Activated CD4-positive, CD25-positive, alpha-beta regulatory T cell (primary cell): Measurements from ENCODE around the gene GP1BB.

Experiments used
- DNase-seq, 4 experiments: peaks; one replicate each; lab custom pipeline; 2025; lab: John Stamatoyannopoulos, UW

GP1BB gene

GRCh38 chr22:19766511-19767426 lies 43.4 kb downstream of the GP1BB start:
- DNase-seq, result peak in 2 of 4 experiments; percentile 11 to 25

- no peak for DNase-seq
Measured at GRCh38 chr22:19767427-19768341, 44.3 kb downstream of the GP1BB start.

DNA sequence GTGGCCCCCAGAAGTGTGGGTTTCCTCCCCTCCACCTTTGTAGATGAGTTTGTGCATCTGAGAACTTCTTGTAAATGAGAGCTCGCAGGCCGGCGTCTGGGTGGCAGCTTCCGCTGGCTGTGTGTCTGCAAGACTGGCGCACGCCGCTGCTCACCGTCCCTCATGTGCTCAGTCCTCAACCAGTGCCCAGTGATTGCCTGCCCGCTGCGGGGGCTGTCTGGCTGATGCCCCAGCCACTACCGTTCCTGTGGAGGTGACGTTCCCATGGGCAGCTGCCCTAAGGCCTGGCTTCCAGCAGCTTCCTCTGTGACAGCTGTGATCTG lies 46.0 kb downstream of the GP1BB start:
- no peak for DNase-seq

GRCh38 chr22:19770349-19771220 lies 47.2 kb downstream of the GP1BB start:
- no peak for DNase-seq

DNA sequence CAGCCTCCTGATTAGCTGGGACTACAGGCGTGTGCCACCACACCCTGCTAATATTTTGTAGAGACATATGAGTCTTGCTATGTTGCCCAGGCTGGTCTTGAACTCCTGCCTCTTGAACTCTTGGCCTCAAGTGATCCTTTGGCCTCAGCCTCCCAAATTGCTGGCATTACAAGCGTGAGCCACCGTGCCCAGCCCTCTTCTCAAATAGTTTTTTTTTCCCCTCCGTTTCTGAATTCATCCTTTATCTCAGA lies 49.0 kb downstream of the GP1BB start:
- DNase-seq, result no peak

DNA sequence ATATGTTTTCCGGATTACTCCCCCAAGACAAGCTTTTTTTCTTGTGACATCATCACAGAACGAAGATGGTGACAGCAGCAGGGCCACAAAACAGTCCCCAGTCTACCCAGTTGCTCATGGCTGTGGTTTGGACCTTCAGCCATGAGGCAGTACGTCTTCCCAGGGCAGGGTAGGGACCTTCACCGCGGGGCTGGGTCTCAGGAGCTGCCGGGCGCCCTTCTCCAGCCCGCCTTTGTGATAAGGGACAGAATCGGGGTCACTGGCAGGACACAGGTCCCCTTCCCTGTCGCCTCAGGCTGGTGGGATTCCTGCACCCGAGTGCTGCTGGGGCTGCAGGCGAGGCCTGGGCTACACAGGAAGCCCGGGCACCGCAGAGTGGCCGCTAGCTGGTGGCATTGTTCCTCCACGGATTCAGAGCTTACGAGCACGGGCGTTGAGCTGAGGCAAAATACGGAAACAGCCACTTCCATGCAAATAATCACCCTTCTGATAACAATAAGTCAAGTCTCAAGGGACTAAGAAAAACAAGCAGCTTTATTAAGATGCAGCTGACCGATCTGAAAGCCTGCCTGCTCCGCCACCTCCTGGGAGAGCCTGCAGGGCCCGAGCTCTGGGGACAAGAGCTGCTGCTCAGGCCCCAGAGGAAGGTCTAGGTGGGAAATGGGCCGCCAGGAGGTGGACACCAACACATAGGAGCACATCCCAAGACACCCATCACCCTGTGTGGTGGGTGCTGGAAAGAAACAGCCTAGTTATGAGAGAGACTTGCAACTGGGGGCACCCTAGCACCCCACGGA lies 49.5 kb downstream of the GP1BB start:
- no peak for DNase-seq

DNA sequence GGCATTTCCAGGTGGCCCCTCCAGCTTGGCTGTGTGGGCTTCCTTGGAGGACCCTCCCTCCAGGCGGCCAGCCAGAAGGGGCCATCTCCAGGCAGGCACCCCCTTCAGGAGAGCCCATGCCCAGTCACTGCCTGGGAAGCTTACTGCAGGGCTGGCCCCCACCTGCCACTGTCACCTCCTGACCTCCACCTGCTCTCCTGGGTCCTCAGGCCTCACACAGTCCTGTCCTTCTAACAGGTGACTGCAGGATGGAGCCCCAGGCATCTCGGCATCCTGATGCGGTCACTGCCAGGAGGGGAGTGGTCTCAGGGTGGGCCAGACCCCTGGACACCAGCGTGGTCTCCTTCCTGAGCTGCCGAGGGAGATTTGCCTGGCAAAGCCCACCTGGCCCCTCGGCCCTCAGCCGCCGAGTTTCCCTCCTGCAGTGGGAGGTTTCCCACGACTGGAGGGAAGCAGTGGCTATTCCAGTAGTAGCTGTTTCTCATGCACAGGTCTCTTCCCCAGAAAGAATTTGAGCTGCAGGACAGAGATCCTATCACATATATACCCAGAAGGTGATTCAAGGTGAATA lies 50.2 kb downstream of the GP1BB start:
- no peak for DNase-seq
